Stimulated activated CD4-positive, alpha-beta T cell treated with anti-CD3 and anti-CD28 coated beads, Interleukin-2, amount 100 ng/mL, for 48 hours (primary cell): Measurements from ENCODE around the gene PGAP1.

Source experiments
- DNase-seq, 2 donors: peaks; one replicate each; pipeline ENCODE4 v3.0.0-alpha.2; 2020

PGAP1 gene, protein sequence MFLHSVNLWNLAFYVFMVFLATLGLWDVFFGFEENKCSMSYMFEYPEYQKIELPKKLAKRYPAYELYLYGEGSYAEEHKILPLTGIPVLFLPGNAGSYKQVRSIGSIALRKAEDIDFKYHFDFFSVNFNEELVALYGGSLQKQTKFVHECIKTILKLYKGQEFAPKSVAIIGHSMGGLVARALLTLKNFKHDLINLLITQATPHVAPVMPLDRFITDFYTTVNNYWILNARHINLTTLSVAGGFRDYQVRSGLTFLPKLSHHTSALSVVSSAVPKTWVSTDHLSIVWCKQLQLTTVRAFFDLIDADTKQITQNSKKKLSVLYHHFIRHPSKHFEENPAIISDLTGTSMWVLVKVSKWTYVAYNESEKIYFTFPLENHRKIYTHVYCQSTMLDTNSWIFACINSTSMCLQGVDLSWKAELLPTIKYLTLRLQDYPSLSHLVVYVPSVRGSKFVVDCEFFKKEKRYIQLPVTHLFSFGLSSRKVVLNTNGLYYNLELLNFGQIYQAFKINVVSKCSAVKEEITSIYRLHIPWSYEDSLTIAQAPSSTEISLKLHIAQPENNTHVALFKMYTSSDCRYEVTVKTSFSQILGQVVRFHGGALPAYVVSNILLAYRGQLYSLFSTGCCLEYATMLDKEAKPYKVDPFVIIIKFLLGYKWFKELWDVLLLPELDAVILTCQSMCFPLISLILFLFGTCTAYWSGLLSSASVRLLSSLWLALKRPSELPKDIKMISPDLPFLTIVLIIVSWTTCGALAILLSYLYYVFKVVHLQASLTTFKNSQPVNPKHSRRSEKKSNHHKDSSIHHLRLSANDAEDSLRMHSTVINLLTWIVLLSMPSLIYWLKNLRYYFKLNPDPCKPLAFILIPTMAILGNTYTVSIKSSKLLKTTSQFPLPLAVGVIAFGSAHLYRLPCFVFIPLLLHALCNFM

DNA sequence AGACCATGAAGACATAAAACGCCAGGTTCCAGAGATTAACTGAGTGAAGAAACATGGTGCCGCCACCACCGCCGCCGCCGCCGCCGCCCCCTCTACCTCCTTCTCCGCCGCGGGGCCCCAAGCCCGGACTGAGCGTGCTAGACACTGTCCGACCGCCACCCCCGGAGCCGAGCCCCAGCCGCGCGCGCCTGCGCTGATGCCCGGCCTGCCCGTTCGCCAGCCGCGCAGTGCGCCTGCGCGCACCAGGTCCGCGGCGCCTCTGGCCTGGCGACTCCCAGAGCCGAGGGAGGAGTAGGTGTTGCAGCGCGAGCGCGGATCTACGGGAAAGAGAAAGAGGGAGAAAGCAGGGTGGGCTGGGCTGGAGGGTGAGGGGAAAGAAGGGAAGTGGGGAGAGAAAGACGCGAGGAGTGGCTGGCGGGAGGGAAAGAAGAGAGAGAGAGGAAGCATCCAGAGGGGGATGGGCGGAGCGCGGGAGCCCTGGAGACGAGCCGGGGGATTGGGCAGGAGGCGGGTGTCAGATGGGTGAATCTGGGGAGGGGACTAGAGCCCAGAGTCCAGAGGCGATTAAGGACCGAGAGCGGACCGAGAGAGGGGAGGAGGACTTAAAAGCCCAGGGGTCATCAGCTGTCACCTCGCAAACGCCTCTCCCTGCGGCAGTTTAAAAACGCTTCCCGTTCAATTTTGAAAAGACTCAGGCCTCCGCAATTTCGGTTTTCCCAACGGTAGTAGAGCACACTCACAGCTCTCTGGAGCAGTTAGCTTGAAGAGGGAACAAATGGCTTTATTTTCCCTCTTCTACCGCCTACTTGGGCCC, at the start of gene PGAP1:
PGAP1 (minus strand) TSS at position 146 of the 814 bp plus-strand sequence; CDS start at position 55, 91 bp downstream.
- peak; percentile 83 to 84 for DNase-seq

DNA sequence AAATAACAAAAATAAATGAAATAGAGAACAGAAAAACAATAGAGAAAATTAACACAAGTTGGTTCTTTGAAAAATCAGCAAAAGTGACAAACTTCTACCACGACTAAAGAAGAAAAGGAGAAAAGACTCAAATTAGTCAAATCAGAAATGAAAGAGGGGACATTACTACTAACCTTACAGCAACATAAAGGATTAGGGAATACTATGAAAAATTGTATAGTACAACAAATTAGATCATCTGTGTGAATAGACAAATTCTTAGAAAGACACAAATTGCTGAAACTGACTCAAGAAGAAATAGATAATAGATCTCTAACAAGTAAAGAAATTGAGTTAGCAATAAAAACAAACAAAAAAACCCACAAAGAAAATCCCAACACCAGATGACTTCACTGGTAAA, 48.5 kb upstream of the PGAP1 start:
- no peak for DNase-seq

DNA sequence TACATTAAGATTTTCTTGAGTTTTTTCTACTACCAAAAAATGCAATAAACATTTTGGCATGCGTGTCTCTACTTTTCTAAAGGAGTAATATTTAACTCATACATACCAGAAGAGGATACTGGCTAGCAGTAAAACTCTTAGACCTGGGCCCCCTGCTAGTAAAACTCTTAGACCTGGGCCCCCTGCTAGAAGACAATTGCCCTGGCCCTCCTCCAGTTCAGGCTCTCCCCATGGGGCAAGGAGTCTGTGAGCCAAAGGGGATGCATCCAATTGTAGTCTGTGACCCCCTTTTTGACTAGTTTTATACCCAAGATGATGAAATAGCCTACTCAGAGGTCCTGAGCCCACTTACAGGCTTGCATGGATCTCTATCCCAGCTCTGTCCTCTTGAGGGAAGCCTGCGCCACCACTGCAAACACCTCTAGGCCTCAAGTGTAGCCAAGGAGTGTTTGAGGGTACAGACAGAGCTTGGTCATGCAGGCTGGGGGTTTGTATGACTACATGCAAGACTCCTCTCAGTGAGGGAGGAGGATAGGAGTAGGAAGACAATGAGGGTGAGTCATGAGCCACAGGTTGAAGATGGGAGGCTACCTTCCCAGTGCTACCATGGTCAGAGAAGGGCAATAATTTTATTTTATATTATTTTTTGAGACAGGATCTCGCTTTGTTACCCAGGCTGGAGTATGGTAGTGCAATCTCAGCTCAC, 45.2 kb upstream of the PGAP1 start:
- DNase-seq, result no peak

DNA sequence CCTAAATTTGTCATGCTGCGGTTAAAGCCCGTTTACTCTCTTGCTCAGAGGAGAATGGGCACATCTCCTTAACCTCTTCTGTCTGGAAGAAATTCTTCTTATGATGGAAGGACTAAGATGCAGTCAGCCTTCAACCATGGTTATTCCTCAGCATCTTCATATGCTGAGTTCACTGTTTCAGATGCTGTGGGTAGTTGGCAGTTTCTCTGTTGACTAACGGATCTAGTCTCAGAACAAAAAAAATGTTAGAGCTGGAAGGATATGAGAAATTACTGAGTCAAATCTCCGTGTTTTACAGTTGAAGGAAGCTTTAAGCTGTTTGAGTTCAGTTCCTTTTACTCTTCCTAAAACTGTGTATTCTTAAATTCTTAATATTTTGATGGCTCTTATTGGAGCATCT, 43.6 kb upstream of the PGAP1 start:
- no peak for DNase-seq

DNA sequence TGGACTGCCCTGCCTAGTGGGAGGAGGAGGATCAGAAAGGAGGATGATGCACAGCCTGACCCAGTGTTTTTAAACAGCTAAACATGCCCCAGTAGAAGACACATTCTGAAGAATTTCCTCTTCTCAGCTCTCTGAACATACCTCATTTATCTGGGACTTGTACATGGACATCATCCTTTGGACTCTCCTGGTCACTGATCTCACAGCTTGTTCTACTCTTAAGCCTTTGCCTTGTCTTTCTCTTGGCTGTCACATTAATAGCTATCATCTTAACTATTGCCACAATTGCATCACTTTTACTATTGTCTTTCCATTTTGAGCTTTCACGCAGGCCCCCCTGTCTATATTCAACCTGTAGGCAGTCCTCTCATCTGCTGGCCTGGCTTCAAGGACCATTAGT, 42.0 kb upstream of the PGAP1 start:
- DNase-seq, result no peak

DNA sequence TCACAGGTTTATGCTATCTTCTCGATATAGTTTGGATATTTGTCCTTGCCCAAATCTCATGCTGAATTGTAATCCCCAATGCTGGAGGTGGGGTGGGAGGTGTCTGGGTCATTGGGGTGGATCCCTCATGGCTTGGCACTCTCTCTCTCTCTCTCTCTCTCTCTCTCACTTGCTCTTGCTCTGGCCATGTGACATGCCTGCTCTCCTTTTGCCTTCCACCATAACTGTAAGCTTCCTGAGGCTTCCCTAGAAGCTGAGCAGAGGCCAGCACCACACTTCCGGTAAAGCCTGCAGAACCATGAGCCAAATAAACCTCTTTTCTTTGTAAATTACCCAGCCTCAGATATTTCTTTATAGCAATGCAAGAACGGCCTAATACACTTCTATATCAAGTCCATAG, 41.3 kb upstream of the PGAP1 start:
- no peak for DNase-seq

DNA sequence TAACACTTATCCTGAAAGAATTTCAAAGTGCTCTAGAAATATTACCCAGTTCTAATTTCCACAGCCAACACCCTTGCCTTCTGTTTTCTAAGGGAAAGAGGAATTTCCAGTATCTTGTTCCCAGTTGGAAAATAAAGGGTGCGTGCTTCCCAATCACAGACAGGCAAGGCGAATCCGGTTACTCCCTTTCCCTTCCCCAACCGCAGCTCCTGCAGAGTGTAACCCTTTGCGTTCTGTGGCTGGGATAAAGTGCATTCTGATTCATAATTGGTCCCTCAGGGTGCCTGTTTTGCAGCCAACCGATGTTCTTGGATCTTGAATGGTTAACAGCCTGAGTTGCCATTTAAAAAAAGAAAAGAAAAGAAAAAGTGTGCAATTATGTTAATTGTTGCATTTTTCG, 40.6 kb upstream of the PGAP1 start:
- no peak for DNase-seq

DNA sequence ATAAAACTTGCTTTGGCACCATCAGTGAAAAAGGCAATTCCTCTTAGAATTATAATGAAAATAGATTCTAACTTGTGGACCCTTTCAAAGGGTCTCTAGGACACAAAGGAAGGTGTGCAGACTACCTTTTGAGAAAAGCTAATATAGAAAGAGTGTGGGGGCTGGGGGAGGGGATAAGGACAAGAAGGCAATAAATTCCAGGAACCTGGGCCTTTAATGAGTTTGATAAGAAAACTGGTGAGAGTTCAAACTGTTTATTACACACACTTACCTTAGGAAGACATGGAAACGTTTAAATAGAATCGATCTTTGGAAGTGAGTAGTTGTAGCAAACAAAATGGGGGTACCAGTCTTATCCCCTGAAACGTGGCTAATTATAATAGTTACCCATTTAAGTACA, 39.6 kb upstream of the PGAP1 start:
- DNase-seq, result no peak

DNA sequence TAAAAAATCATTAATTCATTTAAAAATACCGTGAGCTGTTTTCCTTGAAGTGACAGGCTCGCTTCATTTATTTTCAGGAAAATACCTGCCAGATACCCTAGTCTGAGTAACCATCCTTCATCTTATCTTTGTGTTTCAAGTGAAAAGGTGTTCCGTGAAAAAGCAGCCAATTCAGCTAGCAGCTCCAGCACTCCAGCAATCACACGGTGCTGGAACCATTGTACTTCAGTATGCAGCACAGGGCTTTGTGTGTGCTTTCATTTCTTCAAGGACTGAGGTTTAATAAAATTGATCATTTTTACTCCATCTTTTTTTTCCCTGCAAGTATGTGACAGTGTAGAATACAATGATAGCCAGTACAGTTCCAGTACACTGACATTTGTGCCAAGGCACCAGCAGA, 39.1 kb upstream of the PGAP1 start:
- DNase-seq, result no peak

DNA sequence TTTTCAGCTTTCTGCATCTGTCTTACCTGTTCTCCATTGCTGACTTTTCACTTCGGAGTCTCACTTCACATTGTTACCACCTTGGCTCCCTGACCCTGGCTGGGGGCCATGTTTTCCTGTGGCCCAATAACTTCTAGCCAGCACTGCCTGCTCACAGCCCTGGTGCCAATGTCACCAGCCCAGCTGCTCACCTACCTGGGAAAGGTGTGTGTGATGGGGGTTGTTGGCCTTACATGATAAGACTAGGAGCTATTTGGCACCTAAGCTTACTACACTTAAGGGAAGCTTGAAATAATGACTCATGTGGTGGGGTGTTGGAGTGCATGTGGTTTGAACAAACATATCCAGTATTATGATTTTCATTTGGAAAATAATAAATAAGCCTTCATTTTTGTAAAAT, 37.5 kb upstream of the PGAP1 start:
- no peak for DNase-seq

DNA sequence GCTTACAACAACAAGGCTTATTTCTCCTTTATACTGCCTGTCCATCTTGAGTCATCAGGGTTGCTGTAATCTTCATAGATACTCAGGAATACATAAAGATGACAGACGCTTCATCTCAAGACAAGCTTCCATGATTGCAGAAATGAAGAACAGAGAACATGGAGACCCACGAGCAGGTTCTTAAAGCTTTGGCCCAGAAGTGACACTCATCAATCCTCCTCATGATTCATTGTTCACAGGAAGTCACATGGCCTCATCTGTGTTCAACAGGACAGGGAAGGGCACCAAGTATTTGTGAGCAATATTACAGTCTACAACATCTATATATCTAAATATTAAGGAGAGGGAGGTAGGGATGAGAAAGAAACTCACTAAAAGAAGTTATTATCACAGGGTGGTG, 36.5 kb upstream of the PGAP1 start:
- DNase-seq, result no peak

DNA sequence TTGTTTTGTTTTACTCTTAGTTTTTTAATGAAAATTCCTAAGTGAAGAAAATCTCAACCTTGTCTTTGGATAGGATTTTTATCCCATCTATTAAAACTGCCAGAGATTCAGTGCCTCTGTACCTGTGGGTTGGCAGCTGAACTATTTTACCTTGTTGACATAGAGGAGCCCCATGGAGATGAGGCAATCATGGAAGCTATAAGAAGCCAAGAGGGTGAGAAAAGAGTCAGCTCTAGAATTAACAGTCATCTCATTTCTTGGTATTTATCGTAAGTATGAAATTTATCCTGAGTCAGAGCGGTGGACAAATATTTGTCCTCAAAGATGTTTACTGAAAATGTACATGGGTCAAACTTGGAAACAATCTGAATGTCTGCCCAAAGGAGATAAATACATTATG, 35.8 kb upstream of the PGAP1 start:
- DNase-seq, result no peak

DNA sequence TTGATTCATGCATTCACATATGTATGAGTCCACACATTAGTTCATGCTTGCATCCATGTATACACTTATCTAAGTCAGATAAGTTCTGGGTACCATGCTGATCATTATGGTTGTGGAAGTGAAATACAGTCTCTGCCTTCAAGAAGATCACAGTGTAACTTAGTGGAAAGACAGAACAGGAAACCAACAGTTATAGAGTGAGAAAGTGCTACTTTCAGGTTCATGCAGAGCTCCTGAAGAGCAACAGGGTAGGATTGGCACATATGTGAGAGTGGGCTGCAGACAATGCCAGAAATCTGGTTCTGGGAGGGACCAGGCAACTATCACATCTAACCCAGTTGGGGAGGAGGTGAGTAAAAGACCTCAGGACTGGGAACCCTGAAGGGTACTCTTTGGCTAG, 35.4 kb upstream of the PGAP1 start:
- DNase-seq, result no peak

DNA sequence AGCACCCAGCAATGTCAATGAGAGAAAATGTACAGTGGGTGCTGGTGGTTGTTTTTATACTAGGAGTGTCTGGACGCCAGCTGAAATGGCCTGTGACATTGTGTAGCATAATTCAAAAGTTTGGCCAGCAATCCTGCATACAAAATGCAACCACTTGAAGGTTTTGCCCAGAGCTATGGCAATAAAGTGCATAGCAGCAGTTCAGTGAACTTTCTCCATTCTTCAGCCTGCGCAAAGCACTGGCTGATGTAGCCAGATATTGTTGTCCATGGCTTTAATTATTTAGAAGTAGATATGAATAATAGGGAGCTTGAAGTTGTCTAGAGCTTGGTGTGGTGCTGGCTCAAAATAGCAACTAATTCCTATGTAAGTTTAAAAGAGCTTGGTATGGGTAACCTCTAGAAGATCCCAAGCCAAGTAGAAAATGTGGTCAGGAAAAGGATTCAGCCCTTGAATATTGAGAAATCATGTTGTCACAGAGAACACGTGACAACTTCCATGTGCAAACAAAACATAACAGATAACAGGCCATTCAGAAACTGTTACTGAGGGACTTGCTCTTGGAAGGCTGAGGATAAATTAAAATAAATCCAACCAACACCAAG, 33.3 kb upstream of the PGAP1 start:
- DNase-seq, result no peak

DNA sequence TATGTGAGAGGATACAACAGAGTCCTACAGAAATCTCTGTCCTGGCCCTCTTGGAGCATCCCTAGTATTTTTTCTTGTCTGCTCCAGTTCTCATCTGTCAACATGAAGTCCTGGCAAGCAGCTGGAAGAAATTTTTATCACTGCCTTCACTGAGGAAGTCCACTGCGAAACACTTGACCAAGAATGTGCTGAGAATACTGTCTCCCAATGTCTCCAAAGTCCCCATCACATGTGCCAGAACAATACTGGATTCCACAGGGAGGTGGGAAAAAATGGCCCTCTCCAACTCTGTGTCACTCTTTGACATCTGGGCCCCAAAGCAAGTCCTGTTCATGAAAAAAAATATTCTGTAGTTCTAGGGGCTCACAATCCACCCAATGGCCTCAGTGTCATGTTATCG, 32.8 kb upstream of the PGAP1 start:
- DNase-seq, result no peak

DNA sequence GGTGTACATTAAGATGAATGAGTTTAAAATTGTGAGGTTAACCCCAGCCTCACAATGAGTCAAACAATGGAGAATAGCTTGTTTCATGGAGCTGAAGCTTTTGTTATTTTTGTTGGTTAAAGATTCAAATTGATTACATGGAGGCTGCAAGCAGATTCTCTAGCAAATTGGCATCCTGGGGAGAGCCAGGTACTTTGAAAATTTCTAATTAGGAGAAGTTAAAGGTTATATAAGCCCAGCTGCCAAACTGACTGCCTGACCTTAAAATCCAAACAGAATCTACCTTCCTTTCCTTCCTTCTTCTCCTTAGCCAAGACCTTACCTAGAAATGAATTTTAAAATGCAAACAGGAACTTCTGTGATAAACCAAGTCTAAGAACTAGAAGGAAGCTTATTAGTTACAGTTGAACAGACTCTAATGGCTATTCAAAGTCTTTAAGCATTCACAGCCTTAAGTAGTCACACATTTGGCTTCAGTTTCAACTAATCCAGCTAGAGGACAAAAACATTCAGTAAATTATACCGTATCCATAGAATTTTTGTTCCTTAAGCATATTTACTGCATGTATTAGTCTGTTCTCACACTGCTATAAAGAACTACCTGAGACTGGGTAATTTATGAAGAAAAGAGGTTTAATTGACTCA, 31.5 kb upstream of the PGAP1 start:
- no peak for DNase-seq

DNA sequence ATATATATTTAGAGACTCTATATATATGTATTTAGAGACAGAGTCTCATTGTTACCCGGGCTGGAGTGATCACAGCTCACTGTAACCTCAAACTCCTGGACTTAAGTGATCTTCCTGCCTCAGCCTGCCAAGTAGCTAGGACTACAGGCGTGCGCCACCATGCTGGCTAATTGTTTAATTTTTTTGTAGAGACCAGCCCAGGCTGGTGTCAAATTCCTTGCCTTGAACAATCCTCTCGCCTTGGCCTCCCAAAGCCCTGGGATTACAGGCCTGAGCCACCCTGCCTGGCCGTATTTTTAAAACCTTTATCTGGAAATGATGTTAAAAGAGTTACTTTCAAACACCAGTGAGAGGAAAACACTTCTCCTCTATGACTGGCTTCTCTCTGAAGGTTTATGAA, 30.9 kb upstream of the PGAP1 start:
- no peak for DNase-seq

DNA sequence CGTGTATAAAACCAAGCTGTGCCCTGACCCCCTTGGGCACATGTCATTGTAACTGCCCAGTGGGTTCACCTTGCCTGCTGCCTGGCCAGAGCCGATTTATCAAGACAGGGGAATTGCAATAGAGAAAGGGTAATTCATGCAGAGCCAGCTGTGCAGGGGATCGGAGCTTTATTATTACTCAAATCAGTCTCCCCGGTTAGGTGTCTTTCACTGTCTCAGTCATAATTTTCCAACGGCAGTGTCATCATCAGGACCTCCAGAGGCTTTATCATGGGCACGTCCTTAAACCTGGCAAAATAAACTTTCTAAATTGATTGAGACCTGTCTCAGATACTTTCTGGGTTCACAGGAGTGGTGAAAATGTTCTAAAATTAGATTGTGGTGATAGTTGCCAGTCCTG, 29.6 kb upstream of the PGAP1 start:
- no peak for DNase-seq

DNA sequence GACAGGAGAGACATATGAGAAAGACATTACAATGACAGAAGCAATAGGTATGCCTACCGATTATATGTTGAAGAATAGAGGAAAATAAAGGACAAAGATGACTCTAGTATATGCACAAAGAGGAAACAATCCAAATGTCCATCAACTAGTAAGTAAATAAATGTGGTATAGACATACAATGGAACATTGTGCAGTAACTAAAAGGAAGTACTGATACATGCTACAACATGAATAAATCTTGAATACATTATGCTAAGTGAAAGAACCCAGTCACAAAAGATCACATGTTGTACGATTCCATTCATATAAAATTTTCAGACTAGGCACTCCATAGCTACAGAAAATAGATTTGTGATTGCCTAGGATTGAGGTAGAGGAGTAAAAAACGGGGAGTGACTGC, 28.5 kb upstream of the PGAP1 start:
- DNase-seq, result no peak

DNA sequence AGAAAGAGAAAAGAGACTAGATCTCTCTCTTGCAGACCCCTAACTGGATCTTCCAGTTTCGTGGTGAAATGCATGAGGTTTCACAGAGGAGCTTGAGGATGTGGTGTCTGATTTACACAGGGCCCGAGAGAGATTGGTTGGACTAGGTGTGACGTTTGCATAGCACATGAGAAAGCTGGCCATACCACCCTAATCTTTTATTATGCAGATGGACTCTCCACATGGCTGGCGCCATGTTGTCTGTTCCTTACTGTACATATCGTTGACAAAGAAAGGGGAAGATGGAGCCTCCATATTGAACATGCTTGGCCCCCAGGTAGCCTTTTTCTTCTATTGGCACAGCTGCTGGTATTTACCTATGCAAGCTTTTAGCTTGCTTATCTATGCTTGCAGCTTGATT, 27.5 kb upstream of the PGAP1 start:
- no peak for DNase-seq

DNA sequence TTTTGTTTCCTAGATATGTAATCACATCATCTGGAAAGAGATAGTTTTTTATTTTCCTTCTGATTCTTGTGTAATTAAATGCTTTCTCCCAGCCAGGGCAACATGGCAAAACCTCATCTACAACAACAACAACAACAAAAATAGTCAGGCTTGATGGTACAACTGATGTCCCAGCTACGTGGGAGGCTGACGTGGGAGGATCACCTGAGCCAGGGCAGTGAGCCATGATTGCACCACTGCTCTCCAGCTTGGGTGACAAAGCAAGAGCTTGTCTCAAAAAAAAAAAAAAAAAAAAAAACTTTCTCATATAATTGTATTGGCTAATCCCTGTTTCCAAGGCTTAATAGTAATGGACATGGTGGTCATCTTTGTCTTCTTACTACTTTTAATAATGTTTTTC, 26.4 kb upstream of the PGAP1 start:
- no peak for DNase-seq

DNA sequence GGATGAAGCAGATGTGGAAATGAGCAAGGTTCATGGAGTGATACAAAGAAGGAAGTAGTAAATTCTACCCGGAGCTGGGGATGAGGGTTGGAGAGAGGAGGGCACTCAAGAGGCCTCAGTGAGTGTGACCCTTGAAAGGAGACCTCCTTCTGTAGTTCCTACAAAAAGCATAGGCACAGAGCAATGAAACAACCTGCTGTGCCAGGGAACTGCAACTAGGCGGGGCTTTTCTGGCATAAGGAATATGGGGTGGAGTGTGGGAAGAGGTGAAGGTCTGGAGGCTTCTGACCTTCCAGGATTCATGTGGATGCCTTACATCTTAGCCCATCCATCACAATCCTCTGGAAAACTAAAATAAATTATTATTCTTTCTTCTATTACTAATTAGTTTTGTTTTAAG, 25.5 kb upstream of the PGAP1 start:
- DNase-seq, result no peak
